ENCODE measurements around the gene PLCH1. TPM values are rescaled to one million over a fixed set of nuclear protein-coding genes. Genes with fewer than 3 reads are reported as not detected.

Gene PLCH1
- total RNA-seq, 4 donors from 2014 or later: 0.68 to 1.2 (median 0.87) TPM

GRCh38 chr3:155354658-155355057, 390.2 kb downstream of the PLCH1 start:
- TF ChIP-seq POLR2A (IDR thresholded peaks at IDR 0.05): no peak
- TF ChIP-seq CTCF (IDR thresholded peaks at IDR 0.05): no peak
- no peak for TF ChIP-seq EP300 (IDR thresholded peaks at IDR 0.05)
- no peak for TF ChIP-seq POLR2AphosphoS5 (IDR thresholded peaks at IDR 0.05)
- no peaks in the 10 kb centered on the region for H3K9me3 ChIP-seq
- no peak overlapping the region for H3K27ac ChIP-seq
- H3K36me3 ChIP-seq: no peaks in the 10 kb centered on the region
- no peak for DNase-seq (ENCODE audit: low spot score in 2 of 2)
- H3K27me3 ChIP-seq: no peaks in the 10 kb centered on the region
- H3K4me1 ChIP-seq: no peaks in the 10 kb centered on the region
- no peak overlapping the region for H3K4me3 ChIP-seq

GRCh38 chr3:155352900-155353490, 391.9 kb downstream of the PLCH1 start:
- 53% methylated on average over 6 of the region's 6 CpGs for WGBS
- no peak for DNase-seq (ENCODE audit: low spot score in 2 of 2)

GRCh38 chr3:155350571-155350970, 394.3 kb downstream of the PLCH1 start:
- Histone ChIP-seq H3K36me3 (no peaks in the 10 kb centered on the region), H3K27me3 (no peaks in the 10 kb centered on the region), H3K9me3 (no peaks in the 10 kb centered on the region), H3K4me1 (no peaks in the 10 kb centered on the region), H3K4me3 (no peak overlapping the region), H3K27ac (no peak overlapping the region)
- WGBS: 86% methylated on average over 1 of the region's 1 CpG
- no peak for DNase-seq (ENCODE audit: low spot score in 2 of 2)
- TF ChIP-seq POLR2AphosphoS5 (IDR thresholded peaks at IDR 0.05) (no peak), EP300 (IDR thresholded peaks at IDR 0.05) (no peak), CTCF (IDR thresholded peaks at IDR 0.05) (no peak), POLR2A (IDR thresholded peaks at IDR 0.05) (no peak)

More at GRCh38 chr3:155352900-155353490, 391.9 kb downstream of the PLCH1 start:
- Histone ChIP-seq H3K4me3 (no peak overlapping the region), H3K4me1 (no peaks in the 10 kb centered on the region), H3K27ac (no peak overlapping the region), H3K9me3 (no peaks in the 10 kb centered on the region), H3K36me3 (no peaks in the 10 kb centered on the region), H3K27me3 (no peaks in the 10 kb centered on the region)
- TF ChIP-seq POLR2A (IDR thresholded peaks at IDR 0.05) (no peak), EP300 (IDR thresholded peaks at IDR 0.05) (no peak), POLR2AphosphoS5 (IDR thresholded peaks at IDR 0.05) (no peak), CTCF (IDR thresholded peaks at IDR 0.05) (peak; percentile 16 to 38)

- no peaks in the 10 kb centered on the region for H3K9me3 ChIP-seq
- H3K4me3 ChIP-seq: no peak overlapping the region
- WGBS: 67% methylated on average over 1 of the region's 1 CpG
- DNase-seq (ENCODE audit: low spot score in 2 of 2): no peak
- H3K27ac ChIP-seq: no peak overlapping the region
- H3K4me1 ChIP-seq: no peaks in the 10 kb centered on the region
- TF ChIP-seq POLR2A (IDR thresholded peaks at IDR 0.05): no peak
- no peak for TF ChIP-seq EP300 (IDR thresholded peaks at IDR 0.05)
- no peak for TF ChIP-seq POLR2AphosphoS5 (IDR thresholded peaks at IDR 0.05)
- no peak for TF ChIP-seq CTCF (IDR thresholded peaks at IDR 0.05)
- no peaks in the 10 kb centered on the region for H3K36me3 ChIP-seq
- H3K27me3 ChIP-seq: no peaks in the 10 kb centered on the region
These were observed 397.0 kb downstream of the PLCH1 start for GRCh38 chr3:155347901-155348300.

GRCh38 chr3:155342344-155342743, 402.5 kb downstream of the PLCH1 start:
- Histone ChIP-seq H3K27ac (no peak overlapping the region), H3K9me3 (no peaks in the 10 kb centered on the region), H3K4me3 (no peak overlapping the region), H3K27me3 (no peaks in the 10 kb centered on the region), H3K4me1 (no peaks in the 10 kb centered on the region), H3K36me3 (no peaks in the 10 kb centered on the region)
- no peak for DNase-seq (ENCODE audit: low spot score in 2 of 2)
- 68% methylated on average over 3 of the region's 3 CpGs for WGBS
- TF ChIP-seq POLR2A (IDR thresholded peaks at IDR 0.05) (no peak), EP300 (IDR thresholded peaks at IDR 0.05) (no peak), POLR2AphosphoS5 (IDR thresholded peaks at IDR 0.05) (no peak), CTCF (IDR thresholded peaks at IDR 0.05) (no peak)
